GM12875 (cell line): ENCODE results near the gene FOXI1.
"Not testable (repeated sequence)": the region's sequence is repeated elsewhere in the genome, so short reads cannot be mapped to it uniquely, and the experiment has no call there.

ENCODE experiments used
- H3K4me3 ChIP-seq: one replicate; pipeline ENCODE4 v1.5.1; 2011; ENCODE audit warnings: low read depth, low read length, control low read depth
- CTCF ChIP-seq: IDR thresholded peaks from 2 replicates; pipeline ENCODE4 v1.5.1; 2011; ENCODE audit warnings: low read depth, mild to moderate bottlenecking, control low read depth, inconsistent platforms, low read length, moderate library complexity, borderline replicate concordance; ENCODE audit not compliant: insufficient read depth

The FOXI1 gene

DNA sequence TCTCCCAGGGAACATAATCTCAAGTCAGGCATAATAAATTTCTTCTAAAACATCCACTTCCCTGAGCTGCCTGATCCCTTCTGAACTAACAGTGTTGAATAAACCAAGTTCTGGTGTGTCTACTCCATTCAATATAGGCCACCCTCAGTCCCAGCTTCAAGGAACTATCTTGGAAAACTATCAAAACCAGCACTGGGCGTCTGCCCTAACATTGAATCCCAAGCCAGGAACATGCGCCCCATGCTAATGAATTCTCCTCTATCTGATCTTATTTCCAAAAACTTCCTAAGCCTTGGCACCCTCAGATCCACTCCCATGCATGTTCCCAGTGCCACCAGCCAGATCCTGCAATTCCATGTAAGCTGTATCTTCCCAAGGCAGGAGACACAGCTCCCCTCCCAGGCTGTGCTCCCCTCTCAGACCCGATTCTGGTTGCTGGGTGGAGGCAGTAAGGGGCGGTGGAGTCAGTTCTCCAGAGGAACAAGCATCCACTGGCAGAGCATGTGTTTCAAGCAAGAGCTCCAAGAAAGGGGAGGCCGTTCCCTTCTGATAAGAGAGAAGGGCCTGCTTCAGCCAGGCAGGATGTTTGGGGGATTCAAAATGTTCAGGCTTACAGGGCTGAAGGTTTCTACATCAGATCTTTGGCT lies 13.1 kb upstream of the FOXI1 start:
- no peak for TF ChIP-seq CTCF

GRCh38 chr5:170094329-170094728 lies 11.4 kb upstream of the FOXI1 start:
- not testable (repeated sequence) for H3K4me3 ChIP-seq

More for the DNA sequence above, 13.1 kb upstream of the FOXI1 start:
- no peak overlapping the region for H3K4me3 ChIP-seq

- no peak for TF ChIP-seq CTCF
- no peak overlapping the region for H3K4me3 ChIP-seq
These were observed 10.1 kb upstream of the FOXI1 start for GRCh38 chr5:170095646-170096045.

GRCh38 chr5:170097934-170098333 lies 7.8 kb upstream of the FOXI1 start:
- no peak overlapping the region for H3K4me3 ChIP-seq
- TF ChIP-seq CTCF, result no peak

DNA sequence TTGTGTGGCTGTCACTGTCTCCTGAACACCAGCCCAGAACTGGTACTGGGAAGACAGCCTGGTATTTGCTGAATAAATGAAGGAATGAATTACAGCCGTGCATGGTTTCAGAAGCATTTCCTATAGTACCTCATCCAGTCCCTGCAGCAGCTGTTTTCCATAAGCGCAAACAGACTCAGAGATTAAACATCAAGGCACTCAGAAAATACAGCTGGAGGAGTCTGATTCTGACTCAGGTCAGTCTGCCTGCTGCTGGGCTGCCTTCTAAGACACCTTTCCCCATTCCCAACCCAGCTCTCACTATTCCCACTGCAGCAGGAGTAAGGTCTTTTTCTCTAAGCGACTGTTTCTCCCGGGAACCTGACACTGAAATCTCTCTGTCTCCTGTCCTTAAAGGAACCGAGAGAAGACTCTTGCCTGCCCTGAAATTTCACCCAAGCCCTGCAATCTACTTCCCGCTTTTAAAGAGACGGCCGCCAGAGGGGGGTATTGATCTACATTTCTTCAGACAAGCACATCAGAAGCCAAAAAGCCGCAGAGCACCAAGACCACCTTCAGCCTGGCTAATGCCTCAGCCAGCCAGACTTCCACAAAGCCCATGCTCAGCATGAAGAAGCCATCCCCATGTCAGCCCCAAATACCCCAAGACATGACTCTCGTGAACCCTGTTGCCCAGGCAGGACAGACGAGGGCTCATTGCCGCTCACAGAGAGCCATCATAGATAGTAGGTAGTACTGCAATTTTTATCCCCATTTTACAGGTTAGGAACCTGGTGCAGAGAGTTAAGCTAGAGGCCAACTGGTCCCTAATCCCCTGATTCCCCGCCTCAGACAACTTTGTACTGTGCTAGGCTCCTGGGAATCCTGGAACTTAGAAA lies 5.4 kb upstream of the FOXI1 start:
- H3K4me3 ChIP-seq, result no peak overlapping the region
- TF ChIP-seq CTCF, result peak; percentile 45; the same call in 1 of the 2 replicates

DNA sequence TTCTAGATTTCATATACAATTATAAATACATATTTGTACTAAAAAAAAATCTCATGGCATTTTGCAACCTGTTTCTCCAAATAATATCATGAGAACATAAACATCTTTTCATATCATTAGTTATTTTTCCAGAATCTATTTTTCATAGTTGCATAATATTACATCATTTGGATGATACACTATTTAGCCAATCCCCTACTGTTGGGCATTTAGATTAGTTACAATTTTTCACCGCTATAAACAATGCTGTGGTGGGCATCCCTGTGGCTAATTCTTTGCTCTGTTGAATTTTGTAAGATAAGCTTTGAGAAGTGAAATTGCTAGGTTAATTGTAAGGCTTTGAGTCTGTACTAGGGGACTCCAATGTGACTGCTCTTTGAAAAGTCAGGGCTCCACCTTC lies 2.2 kb upstream of the FOXI1 start:
- TF ChIP-seq CTCF, result no peak
- no peak overlapping the region for H3K4me3 ChIP-seq

DNA sequence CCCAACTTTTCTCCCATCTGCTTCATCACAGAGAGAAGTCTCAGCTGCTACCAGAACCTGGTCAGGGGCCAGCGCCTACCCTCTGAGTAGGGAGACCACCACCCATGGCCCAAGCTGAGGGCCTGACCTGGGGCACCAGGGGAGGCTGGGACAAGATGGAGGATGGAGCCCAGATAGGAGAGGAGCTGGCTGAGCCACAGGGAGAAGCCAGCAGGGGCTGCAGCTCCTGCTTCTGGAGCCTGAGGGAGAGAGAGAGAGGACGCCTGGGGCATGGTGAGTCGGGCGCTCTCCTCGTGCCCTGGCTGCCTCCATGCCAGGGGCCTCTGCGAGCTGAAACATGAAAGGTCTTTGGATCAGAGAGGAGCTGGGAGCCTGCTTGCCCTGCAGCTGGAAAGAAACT lies 1.4 kb upstream of the FOXI1 start:
- TF ChIP-seq CTCF, result no peak
- H3K4me3 ChIP-seq, result no peak overlapping the region
